DND-41 (cell line): ENCODE measurements around the gene DCLRE1C.
A peak's percentile ranks its signal among the peaks of the same experiment; 100 is the strongest.

Experiments used
- ATAC-seq: fragments of 200-7000 bp; cut with Tn5 transposase; 3 replicates; pipeline ENCODE4 v1.9.1; 2021; ENCODE audit warnings: low read depth; ENCODE audit not compliant: insufficient read depth
- DNase-seq: peaks from one replicate; pipeline ENCODE4 v3.0.0-alpha.2; 2020
- H2AFZ ChIP-seq: 2 replicates; pipeline ENCODE4 v1.6.0; 2012; ENCODE audit warnings: low read depth, low read length
- H3K27ac ChIP-seq: 2 replicates; pipeline ENCODE4 v1.5.1; 2012; ENCODE audit warnings: low read length, inconsistent platforms
- H3K27me3 ChIP-seq: fragments of 200-600 bp; sonication (generic); 2 replicates; pipeline ENCODE4 v1.6.0; 2012; ENCODE audit warnings: low read length, mild to moderate bottlenecking, inconsistent platforms; ENCODE audit not compliant: insufficient read depth, poor library complexity
- H3K36me3 ChIP-seq: 2 replicates; pipeline ENCODE4 v1.5.1; 2012; ENCODE audit warnings: low read length, inconsistent platforms; ENCODE audit not compliant: insufficient read depth
- H3K4me1 ChIP-seq: 2 replicates; pipeline ENCODE4 v1.5.1; 2012; ENCODE audit warnings: mild to moderate bottlenecking, low read length; ENCODE audit not compliant: insufficient read depth
- H3K4me2 ChIP-seq: 2 replicates; pipeline ENCODE4 v1.6.0; 2012; ENCODE audit warnings: mild to moderate bottlenecking, moderate library complexity, low read length, inconsistent platforms; ENCODE audit not compliant: insufficient read depth
- H3K4me3 ChIP-seq, 2 experiments: fragments of 200-600 bp in 1 of 2; shearing (Covaris generic) in 1 of 2; 2 replicates each; pipeline ENCODE4 v1.5.1; 2012 to 2016; ENCODE audit warnings: inconsistent platforms in 2 of 2, low read length in 2 of 2, mild to moderate bottlenecking in 2 of 2, low read depth in 1 of 2, moderate library complexity in 1 of 2
- H3K79me2 ChIP-seq: 2 replicates; pipeline ENCODE4 v1.6.0; 2012; ENCODE audit warnings: low read length, inconsistent platforms; ENCODE audit not compliant: insufficient read depth
- H3K9ac ChIP-seq: 2 replicates; pipeline ENCODE4 v1.6.0; 2012; ENCODE audit warnings: low read depth, mild to moderate bottlenecking, inconsistent platforms, low read length, moderate library complexity
- H3K9me3 ChIP-seq: 2 replicates; pipeline ENCODE4 v1.5.1; 2012; ENCODE audit warnings: low read length, moderate library complexity, mild to moderate bottlenecking, inconsistent platforms; ENCODE audit not compliant: insufficient read depth, severe bottlenecking
- H4K20me1 ChIP-seq: 2 replicates; pipeline ENCODE4 v1.6.0; 2012; ENCODE audit warnings: low read length; ENCODE audit not compliant: insufficient read depth
- CTCF ChIP-seq: IDR thresholded peaks from 2 replicates; pipeline ENCODE4 v1.5.1; 2012; ENCODE audit warnings: borderline replicate concordance, low read length, moderate library complexity, mild to moderate bottlenecking; ENCODE audit not compliant: poor library complexity, severe bottlenecking; ENCODE audit errors: extremely low read depth
- EZH2 ChIP-seq: IDR thresholded peaks from 3 replicates; pipeline ENCODE4 v1.6.1; 2012; ENCODE audit warnings: borderline replicate concordance, low read depth, mild to moderate bottlenecking, moderate library complexity, low read length, inconsistent platforms; ENCODE audit not compliant: severe bottlenecking

DCLRE1C gene

DNA sequence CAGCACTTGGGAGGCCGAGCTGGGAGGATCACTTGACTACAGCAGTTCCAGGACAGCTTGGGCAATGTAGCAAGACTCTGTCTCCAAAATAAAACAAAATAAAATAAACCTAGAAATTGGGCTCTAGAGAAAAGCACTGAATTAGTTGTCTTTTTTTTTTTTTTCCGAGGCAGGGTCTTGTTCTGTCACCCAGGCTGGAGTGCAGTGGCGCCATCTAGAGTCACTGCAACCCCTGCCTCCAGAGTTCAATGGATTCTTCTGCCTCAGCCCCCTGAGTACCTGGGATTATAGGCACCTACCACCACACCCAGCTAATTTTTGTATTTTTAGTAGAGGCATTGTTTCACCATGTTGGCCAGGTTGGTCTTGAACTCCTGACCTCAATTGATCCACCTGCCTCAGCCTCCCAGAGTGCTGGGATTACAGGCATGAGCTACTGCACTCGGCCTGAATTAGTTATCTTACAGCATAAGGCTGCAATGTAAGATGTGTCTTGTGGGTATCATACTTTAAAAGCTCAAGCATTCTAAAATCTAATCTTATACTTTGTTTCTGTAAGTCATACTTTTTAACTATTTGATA is 18.1 kb upstream of the DCLRE1C start:
- ATAC-seq (peak; percentile 82), DNase-seq (peak; percentile 62)
- Histone ChIP-seq H3K27ac (no peak overlapping the region), H3K9me3 (no peaks in the 10 kb centered on the region), H3K36me3 (no peaks in the 10 kb centered on the region), H2AFZ (no peak overlapping the region), H3K4me2 (no peak overlapping the region), H3K9ac (no peak overlapping the region), H3K79me2 (no peaks in the 10 kb centered on the region), H3K4me3 (no peak overlapping the region), H4K20me1 (no peaks in the 10 kb centered on the region), H3K4me1 (no peaks in the 10 kb centered on the region), H3K27me3 (peaks cover under 1% of the 10 kb centered on the region)
- TF ChIP-seq CTCF (peak; percentile 71), EZH2 (no peak)

DNA sequence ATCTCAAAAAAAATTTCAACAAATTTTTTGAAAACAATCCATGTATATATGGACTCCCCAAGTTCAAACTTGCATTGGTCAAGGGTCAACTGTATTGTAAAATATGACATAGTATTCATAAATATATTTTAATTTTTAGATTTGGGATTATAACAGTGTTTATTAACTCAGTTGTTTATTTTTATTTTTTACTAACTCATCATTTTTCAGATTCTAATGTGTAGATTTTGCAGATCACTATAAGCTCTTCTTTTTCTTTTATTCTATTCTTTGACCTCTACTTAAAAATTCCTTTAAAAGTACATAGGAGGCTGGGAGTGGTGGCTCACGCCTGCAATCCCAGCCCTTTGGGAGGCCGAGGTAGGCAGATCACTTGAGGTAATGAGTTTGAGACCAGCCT is 14.0 kb upstream of the DCLRE1C start:
- no peaks in the 10 kb centered on the region for H3K9me3 ChIP-seq
- H2AFZ ChIP-seq = no peak overlapping the region
- TF ChIP-seq EZH2 (no peak), CTCF (no peak)
- H3K4me3 ChIP-seq = no peak overlapping the region
- no peaks in the 10 kb centered on the region for H3K4me1 ChIP-seq
- H3K27me3 ChIP-seq = peaks cover 4% of the 10 kb centered on the region
- H3K9ac ChIP-seq = no peak overlapping the region
- H3K36me3 ChIP-seq = no peaks in the 10 kb centered on the region
- ATAC-seq (no peak), DNase-seq (no peak)
- H3K4me2 ChIP-seq = no peak overlapping the region
- no peaks in the 10 kb centered on the region for H4K20me1 ChIP-seq
- no peak overlapping the region for H3K27ac ChIP-seq
- H3K79me2 ChIP-seq = no peaks in the 10 kb centered on the region

DNA sequence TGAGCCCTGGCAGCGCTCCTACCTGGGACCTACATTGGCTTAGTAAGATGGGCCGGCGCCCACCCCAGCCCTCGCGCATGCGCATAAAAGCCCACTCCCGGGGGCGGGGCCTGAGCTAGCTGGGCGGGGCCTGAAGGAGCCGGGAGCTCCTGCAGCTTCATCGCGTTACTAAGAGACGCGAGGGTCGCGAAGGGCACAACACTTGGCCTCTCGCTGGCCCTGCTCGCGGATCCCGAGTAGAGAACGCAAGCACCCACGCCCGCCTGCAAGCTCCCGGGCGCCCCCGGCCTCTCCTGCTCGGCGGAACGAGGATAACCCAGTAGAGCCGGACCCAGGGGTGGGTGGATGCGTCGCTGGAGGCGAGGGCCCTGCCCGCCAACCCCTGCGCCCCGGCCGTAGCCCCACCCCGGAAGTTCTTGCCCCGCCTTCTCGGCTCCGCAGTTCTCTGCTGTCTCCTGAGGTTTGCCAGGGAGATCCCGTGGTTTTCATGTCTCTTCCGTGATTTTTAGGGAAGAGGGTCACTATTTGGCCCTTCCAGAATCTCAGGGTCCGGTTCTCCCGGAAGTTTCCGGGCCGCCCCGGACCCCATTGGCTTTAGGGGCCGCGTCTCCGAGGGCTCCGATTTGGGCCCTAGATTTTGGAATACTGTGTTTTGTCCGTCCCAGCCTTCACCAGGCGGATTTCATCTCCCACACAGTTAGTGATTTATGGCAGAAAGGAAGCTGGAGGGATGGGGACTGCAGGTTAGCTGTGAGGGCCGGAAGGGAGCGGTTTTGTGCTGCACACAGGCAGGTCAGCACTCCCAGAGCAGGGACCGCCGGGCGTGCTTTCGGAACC is 5.5 kb upstream of the DCLRE1C start, which contains the start of gene MEIG1:
Gene MEIG1, plus strand, starts transcription at position 168 of the 837 bp plus-strand sequence. CDS start 7,081 bp downstream, outside the sequence.
- peak within 1 kb of the TSS; percentile 82 for H3K9ac ChIP-seq
- H3K4me2 ChIP-seq = peak within 1 kb of the TSS; percentile 72
- H3K4me3 ChIP-seq = peak within 1 kb of the TSS; percentile 65 to 73
- peak within 1 kb of the TSS; percentile 91 for H3K27ac ChIP-seq
- H3K4me1 ChIP-seq = peaks cover 29% of the 10 kb centered on the region
- DNase-seq = peak; percentile 96
- H2AFZ ChIP-seq = peak within 1 kb of the TSS; percentile 84
- H3K36me3 ChIP-seq = no peaks in the 10 kb centered on the region
- H3K79me2 ChIP-seq = peaks cover 10% of the 10 kb centered on the region
- no peaks in the 10 kb centered on the region for H4K20me1 ChIP-seq
- no peaks in the 10 kb centered on the region for H3K27me3 ChIP-seq
- ATAC-seq = peak; percentile 91
- H3K9me3 ChIP-seq = no peaks in the 10 kb centered on the region
- no peak for TF ChIP-seq CTCF
- no peak for TF ChIP-seq EZH2
